IPS-NIHi7 (cell line): Measurements from ENCODE around the gene CSTA.

Experiments used
- DNase-seq: peaks from one replicate; pipeline ENCODE4 v3.0.0; 2012; ENCODE audit warnings: mixed read lengths; ENCODE audit errors: extremely low spot score

CSTA gene, protein sequence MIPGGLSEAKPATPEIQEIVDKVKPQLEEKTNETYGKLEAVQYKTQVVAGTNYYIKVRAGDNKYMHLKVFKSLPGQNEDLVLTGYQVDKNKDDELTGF

GRCh38 chr3:122324871-122325323 lies at the start of gene CSTA:
Gene CSTA (plus strand): TSS chr3:122325248. CDS start chr3:122325293, 45 bp downstream.
- no peak for DNase-seq

GRCh38 chr3:122281891-122282290 lies 43.2 kb upstream of the CSTA start:
- no peak for DNase-seq

DNA sequence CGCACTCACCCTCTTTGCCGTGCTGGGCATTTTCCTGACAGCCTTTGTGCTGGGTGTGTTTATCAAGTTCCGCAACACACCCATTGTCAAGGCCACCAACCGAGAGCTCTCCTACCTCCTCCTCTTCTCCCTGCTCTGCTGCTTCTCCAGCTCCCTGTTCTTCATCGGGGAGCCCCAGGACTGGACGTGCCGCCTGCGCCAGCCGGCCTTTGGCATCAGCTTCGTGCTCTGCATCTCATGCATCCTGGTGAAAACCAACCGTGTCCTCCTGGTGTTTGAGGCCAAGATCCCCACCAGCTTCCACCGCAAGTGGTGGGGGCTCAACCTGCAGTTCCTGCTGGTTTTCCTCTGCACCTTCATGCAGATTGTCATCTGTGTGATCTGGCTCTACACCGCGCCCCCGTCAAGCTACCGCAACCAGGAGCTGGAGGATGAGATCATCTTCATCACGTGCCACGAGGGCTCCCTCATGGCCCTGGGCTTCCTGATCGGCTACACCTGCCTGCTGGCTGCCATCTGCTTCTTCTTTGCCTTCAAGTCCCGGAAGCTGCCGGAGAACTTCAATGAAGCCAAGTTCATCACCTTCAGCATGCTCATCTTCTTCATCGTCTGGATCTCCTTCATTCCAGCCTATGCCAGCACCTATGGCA lies 41.1 kb upstream of the CSTA start:
- DNase-seq, result no peak

- DNase-seq, result no peak
Observed at GRCh38 chr3:122284486-122284885, 40.6 kb upstream of the CSTA start.

DNA sequence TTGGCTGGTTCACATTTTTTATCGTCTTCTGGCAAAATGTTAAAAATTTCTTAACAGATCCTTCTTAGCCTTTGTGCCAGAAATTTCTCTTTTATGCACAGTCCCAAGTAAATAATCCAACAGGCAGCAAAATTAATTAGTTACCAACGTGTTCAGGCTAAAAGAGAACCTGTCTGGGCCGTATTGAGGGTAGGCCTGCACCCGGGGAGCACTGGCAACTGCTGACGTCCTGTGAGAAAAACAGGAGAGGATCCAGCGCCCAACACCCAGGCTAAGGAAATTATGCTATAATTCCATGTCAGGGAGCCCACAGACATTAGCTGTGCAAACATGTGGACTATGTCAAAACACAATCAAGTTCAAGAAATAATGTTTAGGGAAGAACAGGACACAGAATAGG lies 30.7 kb upstream of the CSTA start:
- no peak for DNase-seq

DNA sequence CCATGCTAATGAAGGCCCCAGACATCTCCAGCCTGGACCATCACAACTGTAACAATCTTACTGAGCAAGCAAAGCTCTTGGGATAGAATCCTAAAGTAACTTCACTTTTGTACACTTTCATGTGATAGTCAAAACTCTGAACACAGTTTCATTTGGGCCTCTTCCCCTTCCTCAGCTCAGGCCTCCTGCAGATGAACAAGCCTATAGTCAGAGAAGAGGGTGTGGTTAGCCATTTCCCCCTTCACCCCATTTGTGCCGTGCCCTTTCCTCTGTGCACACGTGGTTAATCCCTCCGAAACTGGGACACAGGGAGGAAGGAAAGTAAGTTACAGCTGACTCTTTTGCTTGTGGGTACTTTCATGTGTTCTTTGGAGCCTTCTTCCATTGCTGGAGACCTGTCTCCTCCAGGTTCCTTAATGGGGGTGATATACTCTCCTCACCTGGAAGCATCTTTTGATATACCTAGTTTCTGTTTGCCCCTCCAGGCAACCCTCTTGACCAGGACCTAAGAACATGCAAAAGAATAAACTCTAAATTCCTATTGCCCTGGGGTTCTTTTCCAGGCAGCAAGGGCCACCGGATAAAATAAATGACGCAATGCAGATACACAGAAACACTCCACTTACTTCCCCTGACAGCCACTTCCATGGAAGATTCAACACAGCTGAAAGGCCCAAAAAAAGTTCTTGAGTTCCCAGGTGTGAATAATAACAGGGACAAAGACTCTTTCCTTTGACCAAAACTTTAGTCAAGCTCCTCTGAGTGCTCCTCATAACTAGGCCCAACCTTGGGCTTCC lies 29.6 kb upstream of the CSTA start:
- DNase-seq, result no peak

- no peak for DNase-seq
Observed at GRCh38 chr3:122298239-122298638, 26.8 kb upstream of the CSTA start.

DNA sequence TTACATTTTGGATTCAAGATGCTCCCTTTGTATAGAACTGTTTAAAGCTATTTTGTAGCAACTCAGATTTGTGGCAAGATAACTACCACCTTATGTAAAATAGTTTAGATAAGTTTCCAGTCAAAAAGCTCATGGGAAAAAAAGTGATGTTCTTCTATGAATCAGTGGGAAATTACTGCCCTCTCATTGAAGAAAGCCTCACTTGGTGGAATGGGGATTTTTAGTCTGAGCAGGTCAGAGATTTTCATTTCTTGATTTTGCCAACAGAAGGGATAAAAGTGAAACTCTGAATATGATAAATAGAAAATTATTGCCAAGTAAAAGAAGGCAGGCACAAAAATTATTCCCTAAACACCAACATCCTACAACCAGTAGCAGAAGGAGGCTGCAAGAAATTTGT lies 25.8 kb upstream of the CSTA start:
- DNase-seq, result no peak

GRCh38 chr3:122299872-122300460 lies 25.1 kb upstream of the CSTA start:
- peak; percentile 50 for DNase-seq

DNA sequence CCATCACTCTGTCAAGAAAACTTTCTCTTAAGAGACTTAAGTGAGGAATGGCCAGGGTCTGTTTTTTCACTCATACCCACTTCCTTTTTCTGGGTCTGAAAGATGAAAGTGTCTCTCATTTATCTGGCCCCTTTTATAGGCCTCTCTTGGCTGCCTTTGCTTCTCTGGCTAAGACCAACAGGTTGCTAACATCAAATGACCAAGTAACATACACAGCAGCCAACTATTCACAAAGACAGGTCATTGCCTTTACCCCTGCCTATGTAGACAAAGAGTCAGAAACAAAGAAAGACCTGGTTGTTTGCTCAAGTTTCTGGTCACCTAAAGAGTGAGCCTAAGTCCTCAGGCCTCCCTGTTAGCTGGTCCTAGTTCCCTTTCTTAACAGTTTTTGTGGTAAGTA lies 24.0 kb upstream of the CSTA start:
- no peak for DNase-seq

DNA sequence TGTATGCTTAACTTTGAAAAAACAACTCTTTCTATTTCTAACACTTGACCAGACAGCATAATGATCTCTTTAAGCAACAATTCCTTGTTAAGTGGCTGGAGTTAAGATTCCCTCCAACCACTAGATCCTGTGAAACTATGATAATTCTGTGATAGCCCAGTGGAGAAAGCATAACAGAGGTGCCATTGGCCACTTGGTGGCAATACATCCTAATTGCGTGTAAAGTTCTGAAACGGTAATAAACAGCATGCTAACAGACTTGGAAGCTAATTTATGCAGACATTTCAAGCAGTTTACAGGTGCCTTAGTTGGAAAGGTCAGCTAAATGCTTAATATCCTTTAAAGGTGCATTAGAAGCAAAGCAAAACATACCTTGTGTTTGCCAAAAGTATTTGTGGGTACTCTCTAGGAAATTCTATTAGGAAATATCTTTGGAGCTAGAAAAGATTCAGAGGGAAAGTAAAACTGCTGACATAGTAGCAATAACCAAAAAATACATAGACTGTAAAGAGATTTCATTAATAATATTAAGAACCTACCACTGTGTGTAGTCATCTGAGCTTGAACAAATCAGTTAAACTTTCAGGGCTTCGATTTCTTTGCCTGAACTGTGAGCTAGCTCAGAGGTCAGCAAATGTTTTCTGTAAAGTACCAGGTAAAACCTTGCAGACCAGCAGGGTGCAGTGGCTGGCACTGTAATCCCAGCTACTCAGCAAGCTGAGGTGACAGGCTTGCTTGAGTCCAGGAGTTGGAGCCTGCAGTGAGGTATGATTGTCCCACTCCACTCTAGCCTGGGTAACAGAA lies 19.0 kb upstream of the CSTA start:
- DNase-seq, result no peak

DNA sequence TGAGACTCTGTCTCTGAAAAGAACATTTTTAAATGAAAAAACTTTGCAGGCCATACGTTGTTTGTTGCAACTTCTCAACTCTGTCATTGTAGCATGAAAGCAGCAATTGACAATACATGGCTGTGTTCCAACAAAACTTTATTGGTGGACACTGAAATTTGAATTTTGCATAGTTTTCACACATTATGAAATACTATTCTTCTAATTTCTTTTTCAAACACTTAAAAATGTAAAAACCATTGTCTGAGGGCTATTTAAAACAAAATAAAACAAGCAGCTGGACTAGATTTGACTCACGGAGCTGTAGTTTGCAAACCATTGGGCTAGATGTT lies 18.5 kb upstream of the CSTA start:
- no peak for DNase-seq

GRCh38 chr3:122307094-122307687 lies 17.9 kb upstream of the CSTA start:
- DNase-seq, result no peak

DNA sequence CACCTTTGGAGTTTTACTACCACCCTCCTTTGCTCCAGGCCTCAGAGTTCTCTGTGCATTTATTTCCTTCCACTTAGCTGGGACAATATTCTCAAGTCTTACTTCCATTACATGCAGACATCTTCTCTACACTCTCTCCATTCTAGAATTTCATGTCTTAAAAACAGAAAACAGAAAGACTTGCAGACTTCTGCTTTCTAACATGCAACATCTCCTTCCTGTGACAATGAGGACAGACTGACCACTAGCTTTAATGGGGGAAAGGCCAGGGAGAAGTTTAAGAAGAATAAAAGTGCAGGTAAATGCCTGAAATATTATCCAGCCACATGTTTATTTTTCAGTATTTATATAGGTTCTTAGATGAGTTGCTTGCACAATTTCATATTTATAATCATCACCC lies 17.1 kb upstream of the CSTA start:
- no peak for DNase-seq

DNA sequence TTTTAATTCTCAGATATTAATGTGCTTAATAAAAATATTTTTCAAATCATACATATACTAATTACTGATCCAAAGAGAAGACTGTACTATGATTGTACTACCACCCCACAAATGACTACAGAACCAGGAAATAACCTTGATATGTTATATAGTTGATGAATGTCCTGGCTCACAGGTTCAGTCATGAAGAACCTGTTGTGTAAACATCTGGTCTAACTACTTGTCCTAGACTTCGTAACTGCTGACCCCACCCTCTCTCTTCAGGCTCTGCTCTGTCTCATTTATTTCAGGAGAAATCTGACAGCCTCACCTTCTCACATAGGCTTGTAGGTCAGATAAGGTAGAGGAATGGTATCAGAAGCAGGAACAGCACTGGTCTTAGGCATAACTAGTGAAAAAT lies 14.7 kb upstream of the CSTA start:
- no peak for DNase-seq

DNA sequence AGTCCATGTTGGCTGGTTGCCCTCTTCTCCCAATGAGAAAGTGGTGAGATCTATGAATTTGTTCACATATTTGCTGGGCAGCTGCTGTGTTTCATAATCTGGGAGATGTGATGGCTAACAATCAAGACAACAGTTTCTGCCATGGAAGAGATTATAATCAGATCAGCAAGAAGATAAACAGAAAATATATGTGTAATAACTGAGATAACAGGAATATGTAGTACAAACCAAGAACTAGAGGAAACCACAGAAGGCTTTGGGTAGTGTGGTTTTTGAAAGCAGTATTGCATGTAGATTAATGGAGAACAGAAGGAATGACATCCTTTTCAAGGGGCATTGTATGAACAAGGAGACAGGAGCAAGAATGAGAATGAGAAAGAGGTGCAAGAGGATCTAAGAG lies 12.2 kb upstream of the CSTA start:
- DNase-seq, result no peak

GRCh38 chr3:122313281-122313680 lies 11.8 kb upstream of the CSTA start:
- DNase-seq, result no peak

- DNase-seq, result no peak
Observed at GRCh38 chr3:122314228-122314876, 10.7 kb upstream of the CSTA start.

DNA sequence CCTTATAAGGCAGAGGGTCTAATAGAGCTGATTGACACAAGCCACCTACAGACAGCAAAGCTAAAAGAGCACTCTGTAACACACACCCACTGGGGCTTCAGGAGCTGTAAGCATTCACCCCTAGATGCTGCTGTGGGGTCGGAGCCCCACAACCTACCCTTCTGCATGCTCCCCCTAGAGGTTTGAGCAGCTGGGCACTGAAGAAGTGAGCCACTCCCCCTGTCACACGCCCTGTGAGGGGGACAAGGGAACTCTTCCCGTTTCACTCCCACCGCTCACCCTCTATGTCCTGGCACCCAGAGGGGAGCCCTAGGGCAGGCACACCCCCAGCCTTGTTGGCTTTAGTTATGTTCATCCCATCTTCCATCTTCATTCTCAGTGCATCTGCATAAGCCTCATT lies 9.4 kb upstream of the CSTA start:
- DNase-seq, result no peak

- DNase-seq, result no peak
Observed at GRCh38 chr3:122316368-122316767, 8.7 kb upstream of the CSTA start.

DNA sequence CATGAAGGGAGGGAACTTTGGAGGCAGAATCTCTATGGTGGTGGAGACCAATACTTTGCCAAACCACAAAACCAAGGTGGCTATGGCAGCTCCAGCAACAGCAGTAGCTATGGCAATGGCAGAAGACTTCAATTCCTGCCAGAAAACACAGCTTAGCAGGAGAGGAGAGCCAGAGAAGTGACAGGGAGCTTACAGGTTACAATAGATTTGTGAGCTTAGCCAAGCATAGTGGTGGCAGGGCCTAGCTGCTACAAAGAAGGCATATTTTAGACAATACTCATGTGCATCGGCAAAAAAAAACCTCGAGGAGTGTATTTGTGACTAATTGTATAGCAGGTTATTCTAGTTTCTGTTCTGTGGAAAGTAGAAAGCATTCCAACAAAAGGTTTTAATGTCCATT lies 6.4 kb upstream of the CSTA start:
- DNase-seq, result no peak
